ENCODE results near the gene C5AR2. TPM values are rescaled to one million over a fixed set of nuclear protein-coding genes. Genes with fewer than 3 reads are reported as not detected.
A peak's percentile ranks its signal among the peaks of the same experiment; 100 is the strongest.
"Not testable (repeated sequence)": the region's sequence is repeated elsewhere in the genome, so short reads cannot be mapped to it uniquely, and the experiment has no call there.

The C5AR2 gene
- total RNA-seq, 1 experiment from 2014 or later, result 2.4 TPM

GRCh38 chr19:47362321-47362720 lies 30.3 kb downstream of the C5AR2 start:
- Mint-ChIP-seq H3K27ac (ENCODE audit: low read depth, unreplicated experiment) (no peak overlapping the region), H3K4me3 (ENCODE audit: unreplicated experiment) (no peak overlapping the region), H3K4me1 (ENCODE audit: insufficient read depth, unreplicated experiment) (peaks cover 7% of the 10 kb centered on the region), H3K36me3 (ENCODE audit: insufficient read depth, unreplicated experiment) (peaks cover 97% of the 10 kb centered on the region), H3K9me3 (ENCODE audit: unreplicated experiment) (no peaks in the 10 kb centered on the region), H3K27me3 (ENCODE audit: insufficient read depth, unreplicated experiment) (no peaks in the 10 kb centered on the region)
- POLR2A ChIA-PET, result interaction anchor here (0.8 to 1.5 kb wide), 2 partner anchors 12 to 13 kb away, joined by 3 read pairs; partner anchors contain the start of gene DHX34
- BruUV-seq (replicated peaks), result no TSS peak
- no peak for DNase-seq (ENCODE audit: unreplicated experiment)
- CTCF ChIA-PET, result interaction anchor here (0.9 to 2.2 kb wide), 2 partner anchors 13 to 77 kb away, joined by 4 to 13 read pairs; partner anchors contain the start of gene DHX34
- intact Hi-C loops (cut with micrococcal nuclease), result no loop called here
- TF ChIP-seq CTCF (IDR thresholded peaks at IDR 0.05; ENCODE audit: unreplicated experiment), result no peak

DNA sequence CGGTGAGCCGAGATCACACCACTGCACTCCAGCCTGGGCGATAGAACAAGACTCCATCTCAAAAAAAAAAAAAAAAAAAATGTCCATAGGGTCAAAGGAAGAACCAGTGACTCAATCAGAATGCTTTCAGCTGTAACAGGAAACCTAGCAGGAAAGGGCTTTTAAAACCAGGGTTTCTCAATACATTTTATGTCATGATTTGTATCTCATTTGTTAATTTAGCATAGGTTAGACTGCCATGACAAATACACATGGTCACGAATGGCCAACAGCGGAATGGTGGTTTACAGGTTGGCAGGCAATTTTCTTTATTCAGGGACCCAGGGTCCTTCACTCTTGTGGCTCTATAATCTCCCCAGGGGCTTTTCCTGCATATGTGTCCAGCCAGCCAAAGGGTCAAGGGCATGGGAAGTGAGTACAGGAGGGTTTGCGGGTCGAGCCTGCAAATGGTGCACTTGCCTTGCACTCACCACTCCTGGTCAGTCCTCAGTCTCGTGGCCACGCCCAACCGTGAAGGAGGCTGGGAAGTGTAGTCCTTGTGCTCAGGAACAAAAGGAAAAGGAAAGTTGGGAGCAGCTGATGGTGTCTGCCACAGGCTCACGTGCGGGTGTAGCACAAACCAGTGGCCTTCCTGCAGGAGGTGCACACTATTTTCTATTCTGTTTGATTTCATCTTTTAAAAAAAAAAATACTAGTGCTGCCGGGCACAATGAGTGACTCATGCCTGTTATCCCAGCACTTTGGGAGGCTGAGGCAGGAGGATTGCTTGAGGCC lies 32.0 kb downstream of the C5AR2 start:
- Mint-ChIP-seq H3K36me3 (ENCODE audit: insufficient read depth, unreplicated experiment) (peaks cover 94% of the 10 kb centered on the region), H3K4me3 (ENCODE audit: unreplicated experiment) (no peak overlapping the region), H3K9me3 (ENCODE audit: unreplicated experiment) (no peaks in the 10 kb centered on the region), H3K27me3 (ENCODE audit: insufficient read depth, unreplicated experiment) (no peaks in the 10 kb centered on the region), H3K4me1 (ENCODE audit: insufficient read depth, unreplicated experiment) (peaks cover 7% of the 10 kb centered on the region), H3K27ac (ENCODE audit: low read depth, unreplicated experiment) (no peak overlapping the region)
- POLR2A ChIA-PET, result no interaction called here
- no TSS peak for BruUV-seq (replicated peaks)
- no peak for TF ChIP-seq CTCF (IDR thresholded peaks at IDR 0.05; ENCODE audit: unreplicated experiment)
- peak; percentile 81 for DNase-seq (ENCODE audit: unreplicated experiment)
- CTCF ChIA-PET, result interaction anchor here (0.6 to 2.2 kb wide), 3 partner anchors 15 to 347 kb away, joined by 3 to 13 read pairs (median 3); partner anchors contain the start of gene DHX34
- intact Hi-C loops (cut with micrococcal nuclease), result no loop called here

DNA sequence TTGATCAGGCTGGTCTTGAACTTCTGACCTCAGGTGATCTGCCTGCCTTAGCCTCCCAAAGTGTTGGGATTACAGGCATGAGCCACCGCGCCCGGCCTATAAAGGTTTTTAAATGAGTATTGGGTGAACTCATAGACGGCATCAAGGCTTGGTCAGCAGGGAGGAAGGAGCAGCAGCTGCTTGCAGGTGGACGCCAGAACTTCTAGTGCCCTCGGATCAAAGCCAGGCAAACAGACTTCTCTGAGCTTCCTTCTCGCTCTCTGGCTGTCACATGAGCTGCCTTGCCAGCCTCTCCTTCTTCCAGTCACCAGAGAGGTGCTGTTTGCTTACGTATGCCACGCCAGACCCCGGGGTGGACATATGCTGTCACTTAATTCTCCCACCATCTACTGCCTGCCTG lies 33.5 kb downstream of the C5AR2 start:
- POLR2A ChIA-PET; H3K9me3 Mint-ChIP-seq (ENCODE audit: unreplicated experiment); DNase-seq (ENCODE audit: unreplicated experiment); H3K4me3 Mint-ChIP-seq (ENCODE audit: unreplicated experiment); H3K27me3 Mint-ChIP-seq (ENCODE audit: insufficient read depth, unreplicated experiment); intact Hi-C loops (cut with micrococcal nuclease); BruUV-seq (replicated peaks); H3K27ac Mint-ChIP-seq (ENCODE audit: low read depth, unreplicated experiment): not testable (repeated sequence)
- Mint-ChIP-seq H3K36me3 (ENCODE audit: insufficient read depth, unreplicated experiment) (peaks cover 92% of the 10 kb centered on the region), H3K4me1 (ENCODE audit: insufficient read depth, unreplicated experiment) (peaks cover 21% of the 10 kb centered on the region)
- CTCF ChIA-PET, result interaction anchor here (1.0 kb wide), 1 partner anchor 62 kb away, joined by 3 read pairs; no protein-coding TSS in a partner anchor

GRCh38 chr19:47370045-47370611 lies 38.2 kb downstream of the C5AR2 start:
- no TSS peak for BruUV-seq (replicated peaks)
- H3K9me3 Mint-ChIP-seq (ENCODE audit: unreplicated experiment), result no peaks in the 10 kb centered on the region
- H3K4me1 Mint-ChIP-seq (ENCODE audit: insufficient read depth, unreplicated experiment), result peaks cover 14% of the 10 kb centered on the region
- peaks cover 84% of the 10 kb centered on the region for H3K36me3 Mint-ChIP-seq (ENCODE audit: insufficient read depth, unreplicated experiment)
- ChIA-PET POLR2A (interaction anchor here (0.6 to 2.0 kb wide), 2 partner anchors 21 to 78 kb away, joined by 3 to 12 read pairs; partner anchors contain the start of gene DHX34), CTCF (interaction anchor here (2.4 to 2.9 kb wide), 2 partner anchors 21 kb away, joined by 11 to 19 read pairs; partner anchors contain the start of gene DHX34)
- intact Hi-C loops (cut with micrococcal nuclease), result no loop called here
- DNase-seq (ENCODE audit: unreplicated experiment), result peak; percentile 87
- no peak overlapping the region for H3K27ac Mint-ChIP-seq (ENCODE audit: low read depth, unreplicated experiment)
- no peak for TF ChIP-seq CTCF (IDR thresholded peaks at IDR 0.05; ENCODE audit: unreplicated experiment)
- H3K27me3 Mint-ChIP-seq (ENCODE audit: insufficient read depth, unreplicated experiment), result no peaks in the 10 kb centered on the region
- no peak overlapping the region for H3K4me3 Mint-ChIP-seq (ENCODE audit: unreplicated experiment)

All from MCF 10A (cell line).